Measurements from ENCODE around the gene FGD3.
A peak's percentile ranks its signal among the peaks of the same experiment; 100 is the strongest.

The FGD3 gene

DNA sequence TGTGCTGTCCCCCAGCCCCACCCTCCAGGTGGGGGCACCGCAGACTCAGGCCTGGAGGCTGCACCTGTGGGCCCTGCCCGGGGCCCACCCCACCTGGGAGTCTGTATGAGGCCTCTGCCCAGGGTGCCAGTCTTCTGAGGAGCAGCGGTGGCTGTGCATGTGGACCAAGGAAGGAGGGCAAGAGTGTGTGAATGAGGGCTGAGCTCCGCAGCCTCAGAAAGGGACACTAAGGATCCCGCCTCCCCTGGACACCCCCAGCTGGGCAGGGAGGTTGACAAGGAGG lies 19.1 kb downstream of the FGD3 start:
- H3K27ac ChIP-seq (ENCODE audit: low read depth in 2 of 2, low read length in 2 of 2), result no peak overlapping the region

DNA sequence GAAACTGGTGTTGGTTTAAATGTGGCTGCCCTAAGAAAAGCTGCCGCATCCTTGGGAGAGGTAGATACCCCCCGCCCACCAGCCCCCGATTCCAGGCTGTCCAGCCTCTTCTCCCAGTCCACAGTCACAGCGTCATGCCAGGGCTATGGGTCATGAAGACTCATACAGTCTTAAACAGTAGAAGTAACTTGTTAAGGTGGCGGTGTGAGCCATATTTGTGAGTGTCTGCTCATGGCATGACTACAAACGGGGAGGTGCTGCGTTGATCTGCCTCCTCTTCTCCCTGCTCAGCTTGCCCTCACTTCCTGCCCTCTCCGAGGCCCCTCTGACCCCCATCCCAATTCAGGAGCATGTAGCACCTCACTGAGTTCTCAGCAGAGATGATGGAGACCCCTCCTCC lies 20.8 kb downstream of the FGD3 start:
- peaks cover 0 to 2% of the 10 kb centered on the region in 2 donors for H3K4me1 ChIP-seq (ENCODE audit: control insufficient read depth in 2 of 2, insufficient read depth in 2 of 2, low read length in 2 of 2)

More for the DNA sequence above, 19.1 kb downstream of the FGD3 start:
- H3K4me1 ChIP-seq (ENCODE audit: control insufficient read depth in 2 of 2, insufficient read depth in 2 of 2, low read length in 2 of 2), result peaks cover 0 to 4% of the 10 kb centered on the region in 2 donors
- no peaks in the 10 kb centered on the region for H3K27me3 ChIP-seq (ENCODE audit: control insufficient read depth in 2 of 2, insufficient read depth in 2 of 2, low read length in 2 of 2)
- H3K36me3 ChIP-seq (ENCODE audit: control insufficient read depth in 2 of 2, insufficient read depth in 2 of 2, low read length in 2 of 2), result no peaks in the 10 kb centered on the region
- peak overlapping the region; percentile 57 to 74 for H3K4me3 ChIP-seq (ENCODE audit: low read length in 2 of 2)
- H3K9me3 ChIP-seq (ENCODE audit: control insufficient read depth in 2 of 2, low read length in 2 of 2), result peaks cover 0 to 3% of the 10 kb centered on the region in 2 donors
- H3K9ac ChIP-seq (ENCODE audit: low read depth in 1 of 2, low read length in 2 of 2), result peak overlapping the region in 1 of 2 donors; percentile 23

DNA sequence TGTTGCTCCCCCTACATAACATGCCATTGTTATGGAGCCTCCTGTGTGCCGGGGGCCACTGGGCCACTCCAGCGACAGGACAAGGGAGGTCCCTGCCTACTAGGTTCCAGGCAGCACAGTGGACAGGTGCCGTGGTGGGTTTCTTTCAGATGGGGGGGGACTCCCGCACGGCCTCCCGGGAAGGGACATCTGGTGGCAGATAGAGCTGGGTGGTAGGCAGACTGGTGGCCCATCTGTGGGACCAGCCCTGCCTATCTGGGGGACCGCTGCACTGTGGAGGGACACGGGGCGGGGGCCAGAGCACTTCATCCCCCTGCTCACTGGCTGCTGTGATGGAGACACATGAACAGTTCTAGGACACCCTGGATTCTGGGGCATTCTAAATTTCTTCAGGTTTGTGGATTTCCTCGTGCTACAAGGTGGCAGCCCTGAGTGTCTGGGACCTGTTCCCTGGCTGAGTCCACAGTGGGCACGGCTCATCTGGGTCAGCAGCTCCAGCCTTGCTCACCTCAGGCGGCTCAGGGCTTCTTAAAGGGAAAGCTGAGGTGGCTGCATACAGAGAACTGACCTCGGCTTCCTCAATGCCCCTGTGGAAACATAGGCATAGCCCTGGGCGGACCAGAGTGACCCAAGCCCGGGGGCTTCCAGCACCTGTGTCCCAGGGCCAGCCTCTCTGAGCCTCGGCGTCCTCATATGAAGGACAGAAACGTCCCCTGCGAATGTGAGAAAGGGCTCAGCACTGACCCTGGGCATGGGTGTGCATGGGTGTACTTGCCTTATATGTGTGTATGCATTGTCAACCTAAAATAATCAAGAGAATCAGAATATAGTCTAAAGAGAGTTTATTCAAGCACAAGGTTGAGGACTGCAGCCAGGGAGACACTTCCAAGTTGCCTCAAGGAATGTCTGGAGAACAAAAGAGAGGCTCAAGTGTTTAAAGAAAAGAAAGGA lies 22.5 kb downstream of the FGD3 start:
- H3K27me3 ChIP-seq (ENCODE audit: control insufficient read depth in 2 of 2, insufficient read depth in 2 of 2, low read length in 2 of 2), result no peaks in the 10 kb centered on the region
- no peaks in the 10 kb centered on the region for H3K36me3 ChIP-seq (ENCODE audit: control insufficient read depth in 2 of 2, insufficient read depth in 2 of 2, low read length in 2 of 2)
- no peaks in the 10 kb centered on the region for H3K9me3 ChIP-seq (ENCODE audit: control insufficient read depth in 2 of 2, low read length in 2 of 2)
- H3K4me3 ChIP-seq (ENCODE audit: low read length in 2 of 2), result no peak overlapping the region
- no peak overlapping the region for H3K9ac ChIP-seq (ENCODE audit: low read depth in 1 of 2, low read length in 2 of 2)
- H3K4me1 ChIP-seq (ENCODE audit: control insufficient read depth in 2 of 2, insufficient read depth in 2 of 2, low read length in 2 of 2), result peaks cover 3 to 5% of the 10 kb centered on the region in 2 donors
- no peak overlapping the region for H3K27ac ChIP-seq (ENCODE audit: low read depth in 2 of 2, low read length in 2 of 2)

More for the DNA sequence above, 20.8 kb downstream of the FGD3 start:
- no peaks in the 10 kb centered on the region for H3K9me3 ChIP-seq (ENCODE audit: control insufficient read depth in 2 of 2, low read length in 2 of 2)
- H3K36me3 ChIP-seq (ENCODE audit: control insufficient read depth in 2 of 2, insufficient read depth in 2 of 2, low read length in 2 of 2), result no peaks in the 10 kb centered on the region
- H3K9ac ChIP-seq (ENCODE audit: low read depth in 1 of 2, low read length in 2 of 2), result no peak overlapping the region
- H3K27ac ChIP-seq (ENCODE audit: low read depth in 2 of 2, low read length in 2 of 2), result no peak overlapping the region
- H3K27me3 ChIP-seq (ENCODE audit: control insufficient read depth in 2 of 2, insufficient read depth in 2 of 2, low read length in 2 of 2), result no peaks in the 10 kb centered on the region
- H3K4me3 ChIP-seq (ENCODE audit: low read length in 2 of 2), result no peak overlapping the region

DNA sequence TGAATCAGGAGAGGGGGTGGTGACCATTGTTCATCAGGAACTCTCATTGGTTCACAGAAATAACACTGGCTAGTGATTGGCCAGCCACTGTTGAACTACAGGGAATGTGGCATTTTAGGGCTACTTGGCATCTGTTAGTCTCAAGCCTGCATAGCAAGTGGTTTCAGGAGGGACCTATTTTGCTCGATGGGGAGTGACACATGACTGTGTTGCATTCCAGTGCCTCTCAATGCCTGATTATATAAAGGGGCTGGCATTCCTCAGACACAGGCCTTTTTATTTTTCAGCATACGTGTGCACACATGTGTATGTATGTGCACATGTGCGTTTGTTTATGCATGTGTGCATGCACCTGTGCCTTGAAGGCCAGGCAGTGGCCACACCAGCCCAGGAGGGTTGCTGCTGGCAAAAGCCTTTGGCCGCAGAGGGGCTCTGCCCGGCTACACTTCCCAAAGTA lies 23.2 kb downstream of the FGD3 start:
- Histone ChIP-seq H3K36me3 (ENCODE audit: control insufficient read depth in 2 of 2, insufficient read depth in 2 of 2, low read length in 2 of 2) (no peaks in the 10 kb centered on the region), H3K4me1 (ENCODE audit: control insufficient read depth in 2 of 2, insufficient read depth in 2 of 2, low read length in 2 of 2) (peaks cover 3 to 5% of the 10 kb centered on the region in 2 donors), H3K9me3 (ENCODE audit: control insufficient read depth in 2 of 2, low read length in 2 of 2) (no peaks in the 10 kb centered on the region), H3K9ac (ENCODE audit: low read depth in 1 of 2, low read length in 2 of 2) (no peak overlapping the region), H3K4me3 (ENCODE audit: low read length in 2 of 2) (no peak overlapping the region), H3K27me3 (ENCODE audit: control insufficient read depth in 2 of 2, insufficient read depth in 2 of 2, low read length in 2 of 2) (no peaks in the 10 kb centered on the region), H3K27ac (ENCODE audit: low read depth in 2 of 2, low read length in 2 of 2) (no peak overlapping the region)

DNA sequence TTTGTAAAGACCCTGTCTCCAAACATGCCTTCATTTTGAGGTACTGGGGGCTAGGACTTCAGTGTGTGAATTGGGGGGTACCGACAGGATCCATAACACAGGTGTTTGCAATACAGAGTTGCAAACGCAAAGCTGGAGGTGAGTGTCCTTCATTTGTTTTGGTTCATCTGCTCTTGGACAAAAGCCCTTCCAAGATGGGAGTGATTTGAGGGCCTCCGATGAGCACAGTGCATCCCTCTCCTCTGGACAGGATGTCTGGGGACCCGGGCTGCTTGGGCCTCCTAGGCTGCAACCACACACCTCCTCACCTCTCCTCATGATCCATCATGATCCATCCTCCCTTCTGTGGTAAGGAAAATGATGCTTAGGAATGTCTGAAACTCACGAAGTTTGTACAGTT lies 23.8 kb downstream of the FGD3 start:
- H3K4me3 ChIP-seq (ENCODE audit: low read length in 2 of 2), result no peak overlapping the region
- H3K9ac ChIP-seq (ENCODE audit: low read depth in 1 of 2, low read length in 2 of 2), result no peak overlapping the region
- H3K9me3 ChIP-seq (ENCODE audit: control insufficient read depth in 2 of 2, low read length in 2 of 2), result no peaks in the 10 kb centered on the region
- H3K36me3 ChIP-seq (ENCODE audit: control insufficient read depth in 2 of 2, insufficient read depth in 2 of 2, low read length in 2 of 2), result peaks cover 0 to 3% of the 10 kb centered on the region in 2 donors
- H3K27me3 ChIP-seq (ENCODE audit: control insufficient read depth in 2 of 2, insufficient read depth in 2 of 2, low read length in 2 of 2), result no peaks in the 10 kb centered on the region
- no peak overlapping the region for H3K27ac ChIP-seq (ENCODE audit: low read depth in 2 of 2, low read length in 2 of 2)
- H3K4me1 ChIP-seq (ENCODE audit: control insufficient read depth in 2 of 2, insufficient read depth in 2 of 2, low read length in 2 of 2), result peaks cover 3 to 5% of the 10 kb centered on the region in 2 donors

DNA sequence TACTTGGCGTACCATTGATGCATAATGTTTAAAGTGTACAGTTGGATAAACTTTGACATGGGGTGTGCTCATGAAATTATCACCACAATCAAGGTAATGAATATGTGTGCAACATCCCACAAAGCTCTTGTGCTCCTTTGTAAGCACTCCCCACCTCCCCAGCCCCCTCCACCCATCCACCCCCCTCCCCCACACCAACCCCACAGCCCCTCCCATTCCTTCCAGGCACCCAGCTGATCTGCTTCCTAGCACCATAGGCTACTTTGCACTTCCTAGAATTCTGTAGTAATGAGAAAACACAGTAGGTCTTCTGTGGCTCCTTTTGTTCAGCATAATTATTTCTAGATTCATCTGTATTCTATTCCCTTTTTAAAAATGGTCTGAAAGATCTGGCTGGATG lies 24.5 kb downstream of the FGD3 start:
- Histone ChIP-seq H3K27me3 (ENCODE audit: control insufficient read depth in 2 of 2, insufficient read depth in 2 of 2, low read length in 2 of 2) (no peaks in the 10 kb centered on the region), H3K36me3 (ENCODE audit: control insufficient read depth in 2 of 2, insufficient read depth in 2 of 2, low read length in 2 of 2) (peaks cover 0 to 4% of the 10 kb centered on the region in 2 donors), H3K9ac (ENCODE audit: low read depth in 1 of 2, low read length in 2 of 2) (no peak overlapping the region), H3K4me1 (ENCODE audit: control insufficient read depth in 2 of 2, insufficient read depth in 2 of 2, low read length in 2 of 2) (peaks cover 3 to 5% of the 10 kb centered on the region in 2 donors), H3K9me3 (ENCODE audit: control insufficient read depth in 2 of 2, low read length in 2 of 2) (no peaks in the 10 kb centered on the region), H3K4me3 (ENCODE audit: low read length in 2 of 2) (no peak overlapping the region), H3K27ac (ENCODE audit: low read depth in 2 of 2, low read length in 2 of 2) (no peak overlapping the region)

DNA sequence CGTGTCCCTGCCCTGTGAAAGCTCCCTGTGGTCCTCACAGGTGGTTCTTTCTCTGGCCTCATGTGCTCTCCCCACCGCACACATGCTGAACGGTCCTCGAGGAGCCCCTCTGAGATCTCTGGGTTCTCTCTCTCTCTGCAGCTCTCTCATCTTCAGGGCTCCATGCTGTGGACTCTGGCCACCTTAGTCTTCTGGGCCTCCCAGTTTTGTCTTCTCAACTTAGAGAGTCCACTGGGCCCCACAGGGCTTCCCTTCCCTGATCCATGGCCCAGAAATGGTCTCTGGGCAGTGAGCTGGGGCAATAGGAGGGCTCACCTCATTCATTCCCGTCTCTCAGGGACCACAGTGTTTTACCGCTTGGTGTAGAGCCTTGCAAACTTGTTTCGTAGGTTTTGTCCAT lies 26.4 kb downstream of the FGD3 start:
- Histone ChIP-seq H3K9me3 (ENCODE audit: control insufficient read depth in 2 of 2, low read length in 2 of 2) (no peaks in the 10 kb centered on the region), H3K4me3 (ENCODE audit: low read length in 2 of 2) (no peak overlapping the region), H3K36me3 (ENCODE audit: control insufficient read depth in 2 of 2, insufficient read depth in 2 of 2, low read length in 2 of 2) (peaks cover 0 to 4% of the 10 kb centered on the region in 2 donors), H3K27ac (ENCODE audit: low read depth in 2 of 2, low read length in 2 of 2) (no peak overlapping the region), H3K4me1 (ENCODE audit: control insufficient read depth in 2 of 2, insufficient read depth in 2 of 2, low read length in 2 of 2) (peaks cover 3 to 9% of the 10 kb centered on the region in 2 donors), H3K27me3 (ENCODE audit: control insufficient read depth in 2 of 2, insufficient read depth in 2 of 2, low read length in 2 of 2) (no peaks in the 10 kb centered on the region), H3K9ac (ENCODE audit: low read depth in 1 of 2, low read length in 2 of 2) (no peak overlapping the region)

DNA sequence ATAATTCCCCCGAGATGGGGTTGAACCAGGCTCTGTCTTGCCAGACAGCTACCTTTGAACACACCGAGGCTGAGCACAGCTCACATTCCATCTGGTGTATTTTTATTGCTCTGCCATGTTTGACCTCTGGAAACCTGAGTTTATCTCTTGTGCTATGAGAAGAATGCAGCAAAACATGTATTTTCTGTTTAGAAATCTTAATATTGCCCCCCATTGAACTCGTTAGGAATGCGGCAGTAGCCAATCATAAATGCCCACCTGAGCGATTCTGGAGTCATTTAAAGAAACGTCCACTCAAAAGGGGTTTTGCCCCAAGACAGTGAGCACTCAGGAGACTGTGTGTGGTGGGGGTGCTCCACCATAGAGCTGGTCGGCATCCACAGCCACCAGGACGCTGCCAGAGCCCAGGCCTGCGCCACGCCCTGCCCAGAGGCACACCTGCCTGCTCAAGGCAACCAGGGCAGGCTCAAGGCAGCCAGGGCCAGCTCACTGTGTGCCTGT lies 26.9 kb downstream of the FGD3 start:
- Histone ChIP-seq H3K4me1 (ENCODE audit: control insufficient read depth in 2 of 2, insufficient read depth in 2 of 2, low read length in 2 of 2) (peaks cover 3 to 9% of the 10 kb centered on the region in 2 donors), H3K36me3 (ENCODE audit: control insufficient read depth in 2 of 2, insufficient read depth in 2 of 2, low read length in 2 of 2) (peaks cover 0 to 4% of the 10 kb centered on the region in 2 donors), H3K27ac (ENCODE audit: low read depth in 2 of 2, low read length in 2 of 2) (no peak overlapping the region), H3K9me3 (ENCODE audit: control insufficient read depth in 2 of 2, low read length in 2 of 2) (no peaks in the 10 kb centered on the region), H3K9ac (ENCODE audit: low read depth in 1 of 2, low read length in 2 of 2) (no peak overlapping the region), H3K27me3 (ENCODE audit: control insufficient read depth in 2 of 2, insufficient read depth in 2 of 2, low read length in 2 of 2) (no peaks in the 10 kb centered on the region), H3K4me3 (ENCODE audit: low read length in 2 of 2) (no peak overlapping the region)

DNA sequence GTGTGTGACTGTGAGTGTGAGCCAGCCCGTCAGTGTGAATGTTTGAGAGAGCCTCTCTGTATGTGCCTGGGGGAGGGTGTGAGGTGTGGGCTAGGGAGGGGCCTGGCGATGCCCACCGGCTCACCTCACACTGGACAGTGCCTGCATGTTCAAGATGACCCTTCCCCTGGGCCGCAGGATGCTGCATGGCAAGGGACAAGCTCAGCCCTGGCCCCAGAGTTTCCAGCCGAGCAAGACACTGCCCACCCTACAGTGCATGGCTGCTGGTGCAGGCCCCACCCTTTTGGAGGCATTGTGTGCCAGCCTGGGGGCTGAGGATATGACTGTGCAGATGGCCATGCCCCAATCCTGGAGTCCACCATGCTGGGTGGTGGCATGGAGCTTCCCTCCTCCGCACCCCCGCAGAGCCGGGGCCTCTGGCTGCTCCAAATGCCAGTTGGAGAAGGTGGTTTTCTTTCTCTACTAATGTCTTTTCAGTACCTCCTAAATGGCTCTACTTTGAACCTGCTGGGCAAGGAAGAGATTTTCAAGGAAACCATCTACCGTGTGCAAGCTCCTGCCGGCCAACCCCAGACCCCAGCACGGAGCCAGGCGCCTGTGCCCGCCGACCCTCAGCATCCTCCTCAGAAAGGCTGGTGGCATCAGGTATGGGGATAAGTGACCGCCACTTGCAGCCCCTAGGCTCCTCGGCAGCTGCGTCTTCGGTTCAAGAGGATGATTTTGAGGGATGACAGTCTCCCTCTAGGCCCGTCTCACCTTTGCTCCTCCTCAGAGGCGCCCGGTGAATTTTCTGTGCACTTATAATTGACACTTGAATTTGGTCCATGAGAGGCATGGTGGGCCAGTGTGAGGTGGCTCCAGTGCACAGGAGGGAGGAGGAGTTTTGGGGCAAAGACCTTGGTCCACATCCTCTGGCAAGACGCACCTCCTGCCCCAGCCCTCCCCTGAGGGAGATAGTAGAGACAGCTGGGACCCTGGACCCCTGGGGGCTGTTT lies 27.7 kb downstream of the FGD3 start:
- Histone ChIP-seq H3K9me3 (ENCODE audit: control insufficient read depth in 2 of 2, low read length in 2 of 2) (no peaks in the 10 kb centered on the region), H3K4me3 (ENCODE audit: low read length in 2 of 2) (no peak overlapping the region), H3K4me1 (ENCODE audit: control insufficient read depth in 2 of 2, insufficient read depth in 2 of 2, low read length in 2 of 2) (peaks cover 3 to 9% of the 10 kb centered on the region in 2 donors), H3K27ac (ENCODE audit: low read depth in 2 of 2, low read length in 2 of 2) (no peak overlapping the region), H3K9ac (ENCODE audit: low read depth in 1 of 2, low read length in 2 of 2) (no peak overlapping the region), H3K27me3 (ENCODE audit: control insufficient read depth in 2 of 2, insufficient read depth in 2 of 2, low read length in 2 of 2) (no peaks in the 10 kb centered on the region), H3K36me3 (ENCODE audit: control insufficient read depth in 2 of 2, insufficient read depth in 2 of 2, low read length in 2 of 2) (peaks cover 0 to 4% of the 10 kb centered on the region in 2 donors)
